Measurements from ENCODE around the gene ANGPTL8.

DNA sequence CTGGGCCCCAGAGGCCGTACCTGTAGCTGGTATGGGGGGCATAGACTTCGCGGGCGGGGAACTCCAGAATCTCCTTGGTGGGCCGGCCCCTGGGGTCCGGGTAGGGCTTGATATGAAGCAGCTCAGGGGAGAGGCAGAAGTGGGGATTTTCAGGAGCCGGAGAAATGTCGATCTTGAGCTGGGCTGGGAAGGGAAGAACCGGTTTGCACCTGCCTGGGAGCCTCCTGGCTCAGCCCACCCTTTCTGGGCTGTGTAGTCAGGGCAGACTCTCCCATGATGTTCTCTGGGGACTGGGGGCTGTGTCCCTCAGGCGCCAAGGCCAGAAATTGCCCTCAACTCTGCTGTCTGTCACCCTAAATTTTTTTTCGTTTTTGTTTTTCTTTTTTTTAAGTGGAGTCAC, 2.6 kb downstream of the ANGPTL8 start:
- no peak for TF ChIP-seq ZFP30 (CRISPR knock-in tag; IDR thresholded peaks at IDR 0.05)
- TF ChIP-seq, protein P1, sequence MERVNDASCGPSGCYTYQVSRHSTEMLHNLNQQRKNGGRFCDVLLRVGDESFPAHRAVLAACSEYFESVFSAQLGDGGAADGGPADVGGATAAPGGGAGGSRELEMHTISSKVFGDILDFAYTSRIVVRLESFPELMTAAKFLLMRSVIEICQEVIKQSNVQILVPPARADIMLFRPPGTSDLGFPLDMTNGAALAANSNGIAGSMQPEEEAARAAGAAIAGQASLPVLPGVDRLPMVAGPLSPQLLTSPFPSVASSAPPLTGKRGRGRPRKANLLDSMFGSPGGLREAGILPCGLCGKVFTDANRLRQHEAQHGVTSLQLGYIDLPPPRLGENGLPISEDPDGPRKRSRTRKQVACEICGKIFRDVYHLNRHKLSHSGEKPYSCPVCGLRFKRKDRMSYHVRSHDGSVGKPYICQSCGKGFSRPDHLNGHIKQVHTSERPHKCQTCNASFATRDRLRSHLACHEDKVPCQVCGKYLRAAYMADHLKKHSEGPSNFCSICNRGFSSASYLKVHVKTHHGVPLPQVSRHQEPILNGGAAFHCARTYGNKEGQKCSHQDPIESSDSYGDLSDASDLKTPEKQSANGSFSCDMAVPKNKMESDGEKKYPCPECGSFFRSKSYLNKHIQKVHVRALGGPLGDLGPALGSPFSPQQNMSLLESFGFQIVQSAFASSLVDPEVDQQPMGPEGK (CRISPR knock-in tag; IDR thresholded peaks at IDR 0.05; ENCODE audit: borderline replicate concordance), result no peak
- TF ChIP-seq ISL1 (CRISPR knock-in tag; IDR thresholded peaks at IDR 0.05), result no peak
- no peak for TF ChIP-seq ZFP3 (CRISPR knock-in tag; IDR thresholded peaks at IDR 0.05)
- TF ChIP-seq ZC3H10 (CRISPR knock-in tag; IDR thresholded peaks at IDR 0.05), result no peak
- no peak for TF ChIP-seq BACH2 (CRISPR knock-in tag; IDR thresholded peaks at IDR 0.05; ENCODE audit: borderline replicate concordance)
- no peak for TF ChIP-seq ZNF565 (CRISPR knock-in tag; conservative IDR thresholded peaks at IDR 0.05; ENCODE audit: low read depth)
- no peak for TF ChIP-seq TCF4 (CRISPR knock-in tag; IDR thresholded peaks at IDR 0.05; ENCODE audit: borderline replicate concordance)
- TF ChIP-seq TOX (CRISPR knock-in tag; IDR thresholded peaks at IDR 0.05; ENCODE audit: borderline replicate concordance), result no peak
- no peak for TF ChIP-seq ARNTL (CRISPR knock-in tag; IDR thresholded peaks at IDR 0.05; ENCODE audit: borderline replicate concordance, low read depth)
- TF ChIP-seq, protein P2, sequence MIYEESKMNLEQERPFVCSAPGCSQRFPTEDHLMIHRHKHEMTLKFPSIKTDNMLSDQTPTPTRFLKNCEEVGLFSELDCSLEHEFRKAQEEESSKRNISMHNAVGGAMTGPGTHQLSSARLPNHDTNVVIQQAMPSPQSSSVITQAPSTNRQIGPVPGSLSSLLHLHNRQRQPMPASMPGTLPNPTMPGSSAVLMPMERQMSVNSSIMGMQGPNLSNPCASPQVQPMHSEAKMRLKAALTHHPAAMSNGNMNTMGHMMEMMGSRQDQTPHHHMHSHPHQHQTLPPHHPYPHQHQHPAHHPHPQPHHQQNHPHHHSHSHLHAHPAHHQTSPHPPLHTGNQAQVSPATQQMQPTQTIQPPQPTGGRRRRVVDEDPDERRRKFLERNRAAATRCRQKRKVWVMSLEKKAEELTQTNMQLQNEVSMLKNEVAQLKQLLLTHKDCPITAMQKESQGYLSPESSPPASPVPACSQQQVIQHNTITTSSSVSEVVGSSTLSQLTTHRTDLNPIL (CRISPR knock-in tag; IDR thresholded peaks at IDR 0.05; ENCODE audit: low read depth), result no peak
- TF ChIP-seq GLIS3 (CRISPR knock-in tag; IDR thresholded peaks at IDR 0.05), result no peak
- TF ChIP-seq, protein P3, sequence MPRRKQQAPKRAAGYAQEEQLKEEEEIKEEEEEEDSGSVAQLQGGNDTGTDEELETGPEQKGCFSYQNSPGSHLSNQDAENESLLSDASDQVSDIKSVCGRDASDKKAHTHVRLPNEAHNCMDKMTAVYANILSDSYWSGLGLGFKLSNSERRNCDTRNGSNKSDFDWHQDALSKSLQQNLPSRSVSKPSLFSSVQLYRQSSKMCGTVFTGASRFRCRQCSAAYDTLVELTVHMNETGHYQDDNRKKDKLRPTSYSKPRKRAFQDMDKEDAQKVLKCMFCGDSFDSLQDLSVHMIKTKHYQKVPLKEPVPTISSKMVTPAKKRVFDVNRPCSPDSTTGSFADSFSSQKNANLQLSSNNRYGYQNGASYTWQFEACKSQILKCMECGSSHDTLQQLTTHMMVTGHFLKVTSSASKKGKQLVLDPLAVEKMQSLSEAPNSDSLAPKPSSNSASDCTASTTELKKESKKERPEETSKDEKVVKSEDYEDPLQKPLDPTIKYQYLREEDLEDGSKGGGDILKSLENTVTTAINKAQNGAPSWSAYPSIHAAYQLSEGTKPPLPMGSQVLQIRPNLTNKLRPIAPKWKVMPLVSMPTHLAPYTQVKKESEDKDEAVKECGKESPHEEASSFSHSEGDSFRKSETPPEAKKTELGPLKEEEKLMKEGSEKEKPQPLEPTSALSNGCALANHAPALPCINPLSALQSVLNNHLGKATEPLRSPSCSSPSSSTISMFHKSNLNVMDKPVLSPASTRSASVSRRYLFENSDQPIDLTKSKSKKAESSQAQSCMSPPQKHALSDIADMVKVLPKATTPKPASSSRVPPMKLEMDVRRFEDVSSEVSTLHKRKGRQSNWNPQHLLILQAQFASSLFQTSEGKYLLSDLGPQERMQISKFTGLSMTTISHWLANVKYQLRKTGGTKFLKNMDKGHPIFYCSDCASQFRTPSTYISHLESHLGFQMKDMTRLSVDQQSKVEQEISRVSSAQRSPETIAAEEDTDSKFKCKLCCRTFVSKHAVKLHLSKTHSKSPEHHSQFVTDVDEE (CRISPR knock-in tag; IDR thresholded peaks at IDR 0.05), result no peak
- TF ChIP-seq, protein P4, sequence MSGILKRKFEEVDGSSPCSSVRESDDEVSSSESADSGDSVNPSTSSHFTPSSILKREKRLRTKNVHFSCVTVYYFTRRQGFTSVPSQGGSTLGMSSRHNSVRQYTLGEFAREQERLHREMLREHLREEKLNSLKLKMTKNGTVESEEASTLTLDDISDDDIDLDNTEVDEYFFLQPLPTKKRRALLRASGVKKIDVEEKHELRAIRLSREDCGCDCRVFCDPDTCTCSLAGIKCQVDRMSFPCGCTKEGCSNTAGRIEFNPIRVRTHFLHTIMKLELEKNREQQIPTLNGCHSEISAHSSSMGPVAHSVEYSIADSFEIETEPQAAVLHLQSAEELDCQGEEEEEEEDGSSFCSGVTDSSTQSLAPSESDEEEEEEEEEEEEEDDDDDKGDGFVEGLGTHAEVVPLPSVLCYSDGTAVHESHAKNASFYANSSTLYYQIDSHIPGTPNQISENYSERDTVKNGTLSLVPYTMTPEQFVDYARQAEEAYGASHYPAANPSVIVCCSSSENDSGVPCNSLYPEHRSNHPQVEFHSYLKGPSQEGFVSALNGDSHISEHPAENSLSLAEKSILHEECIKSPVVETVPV (CRISPR knock-in tag; IDR thresholded peaks at IDR 0.05), result no peak

All from SK-N-SH treated with all-trans-retinoic acid at 6 μM for 48 hours (cell line).